CD4-positive, CD25-positive, alpha-beta regulatory T cell (primary cell): Measurements from ENCODE around the gene CCL4. TPM values are rescaled to one million over a fixed set of nuclear protein-coding genes. Genes with fewer than 3 reads are reported as not detected.
"Not testable (repeated sequence)": the region's sequence is repeated elsewhere in the genome, so short reads cannot be mapped to it uniquely, and the experiment has no call there.

Experiments
- ATAC-seq, 2 donors: fragments of 150-1000 bp; cut with Tn5 transposase; one replicate each; pipeline ENCODE4 v1.10.0; 2021; ENCODE audit warnings: low read depth in 2 of 2, moderate number of reproducible peaks in 2 of 2, moderate library complexity in 1 of 2
- DNase-seq, 3 donors: peaks; one replicate each; pipeline versions ENCODE4 v3.0.0 to v3.0.0-alpha.2; 2012 to 2022; ENCODE audit warnings: mixed read lengths in 1 of 3
- H3K27ac ChIP-seq: one replicate; pipeline ENCODE4 v1.7.0; 2013; ENCODE audit warnings: mild to moderate bottlenecking, low read length; ENCODE audit not compliant: insufficient read depth, poor library complexity, severe bottlenecking
- H3K27me3 ChIP-seq: one replicate; pipeline ENCODE4 v1.7.0; 2013; ENCODE audit warnings: low read length; ENCODE audit not compliant: control insufficient read depth, insufficient read depth
- H3K36me3 ChIP-seq: one replicate; pipeline ENCODE4 v1.7.0; 2013; ENCODE audit warnings: mild to moderate bottlenecking, low read length, moderate library complexity; ENCODE audit not compliant: control insufficient read depth, insufficient read depth
- H3K4me1 ChIP-seq: 2 replicates; pipeline ENCODE4 v1.7.0; 2013; ENCODE audit warnings: mild to moderate bottlenecking, low read length; ENCODE audit not compliant: insufficient read depth, control insufficient read depth, poor library complexity, severe bottlenecking
- H3K4me3 ChIP-seq: one replicate; pipeline ENCODE4 v1.7.0; 2013; ENCODE audit warnings: low read depth, mild to moderate bottlenecking, low read length, moderate library complexity
- H3K9me3 ChIP-seq, 2 experiments: 1 replicate in 1 of 2; 2 replicates in 1 of 2; pipeline ENCODE4 v1.7.0; 2013; ENCODE audit warnings: low read length in 2 of 2, mild to moderate bottlenecking in 1 of 2, moderate library complexity in 1 of 2; ENCODE audit not compliant: control insufficient read depth in 2 of 2
- H3K27ac Mint-ChIP-seq, 3 donors: one replicate each; pipeline ENCODE4 v1.8.0; 2020 to 2022; ENCODE audit warnings: mild to moderate bottlenecking in 3 of 3, mixed read lengths in 3 of 3, moderate library complexity in 2 of 3
- H3K27me3 Mint-ChIP-seq: one replicate; pipeline ENCODE4 v1.8.0; 2022; ENCODE audit warnings: mild to moderate bottlenecking, mixed read lengths
- H3K36me3 Mint-ChIP-seq: one replicate; pipeline ENCODE4 v1.8.0; 2020; ENCODE audit warnings: mixed read lengths
- H3K4me1 Mint-ChIP-seq, 4 donors: one replicate each; pipeline ENCODE4 v1.8.0; 2020 to 2022; ENCODE audit warnings: mixed read lengths in 4 of 4, mild to moderate bottlenecking in 1 of 4
- H3K4me3 Mint-ChIP-seq, 4 donors: one replicate each; pipeline ENCODE4 v1.8.0; 2020 to 2022; ENCODE audit warnings: mild to moderate bottlenecking in 4 of 4, mixed read lengths in 4 of 4, moderate library complexity in 3 of 4
- H3K9me3 Mint-ChIP-seq, 7 donors: one replicate each; pipeline ENCODE4 v1.8.0; 2020 to 2022; ENCODE audit warnings: mixed read lengths in 7 of 7, mild to moderate bottlenecking in 3 of 7, moderate library complexity in 2 of 7
- polyA plus RNA-seq, 4 donors: library from polyadenylated mRNA; unstranded; fragments of 300-500 nt; fragmentation: Illumina TruSeq; gene quantifications; one replicate each; pipeline ENCODE4 v1.2.3, GENCODE V29; 2021
- total RNA-seq: library from RNA; stranded (reverse); gene quantifications from one replicate; pipeline ENCODE4 v1.2.3, GENCODE V29; 2022

Gene CCL4
- total and polyA plus RNA-seq, 5 donors from 2014 or later: 0.49 to 1.2 (median 0.59) TPM; not detected in 2

GRCh38 chr17:36111068-36111490 lies 7.5 kb downstream of the CCL4 start:
- H3K4me3 ChIP-seq: no peak overlapping the region
- no peak overlapping the region for H3K27ac ChIP-seq
- H3K36me3 ChIP-seq: no peaks in the 10 kb centered on the region
- Mint-ChIP-seq H3K4me3 (no peak overlapping the region), H3K27me3 (peaks cover 20% of the 10 kb centered on the region), H3K4me1 (no peaks in the 10 kb centered on the region), H3K27ac (peak overlapping the region in 1 of 3 donors; percentile 2), H3K9me3 (peaks cover 0 to 2% (median 0%) of the 10 kb centered on the region in 7 donors), H3K36me3 (no peaks in the 10 kb centered on the region)
- H3K27me3 ChIP-seq: peaks cover 3% of the 10 kb centered on the region
- no peaks in the 10 kb centered on the region for H3K4me1 ChIP-seq
- ATAC-seq: no peak
- no peak for DNase-seq
- H3K9me3 ChIP-seq: no peaks in the 10 kb centered on the region

DNA sequence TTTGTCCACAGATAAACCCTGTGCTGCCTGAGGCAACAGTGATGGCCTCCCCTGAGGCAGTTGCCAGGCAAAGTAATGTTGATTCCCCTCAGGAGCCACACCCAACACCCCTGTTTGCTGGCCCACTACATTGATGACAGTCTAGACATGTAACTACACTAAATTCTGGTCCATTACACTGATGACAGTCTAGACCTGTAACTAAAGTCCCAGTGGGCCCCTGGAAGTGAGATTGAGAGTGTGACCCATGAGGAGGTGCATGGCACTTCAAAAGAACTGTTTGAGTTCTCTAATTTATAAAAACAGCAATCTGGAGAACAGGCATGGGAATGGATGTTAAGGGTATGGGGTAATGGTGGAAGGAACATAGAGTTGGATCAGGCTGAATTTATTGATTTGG lies 8.9 kb downstream of the CCL4 start:
- no peaks in the 10 kb centered on the region for H3K36me3 Mint-ChIP-seq
- Histone ChIP-seq H3K4me1 (no peaks in the 10 kb centered on the region), H3K4me3 (no peak overlapping the region), H3K36me3 (no peaks in the 10 kb centered on the region), H3K27me3 (peaks cover 3% of the 10 kb centered on the region), H3K27ac (no peak overlapping the region), H3K9me3 (no peaks in the 10 kb centered on the region)
- no peak overlapping the region for H3K27ac Mint-ChIP-seq
- ATAC-seq (no peak), DNase-seq (no peak)
- H3K4me1 Mint-ChIP-seq: no peaks in the 10 kb centered on the region
- H3K27me3 Mint-ChIP-seq: peaks cover 11% of the 10 kb centered on the region
- H3K4me3 Mint-ChIP-seq: no peak overlapping the region
- H3K9me3 Mint-ChIP-seq: peaks cover 0 to 2% (median 0%) of the 10 kb centered on the region in 7 donors

- H3K36me3 Mint-ChIP-seq, H3K9me3 Mint-ChIP-seq, ATAC-seq, H3K4me3 ChIP-seq, H3K4me3 Mint-ChIP-seq, H3K27ac ChIP-seq, DNase-seq, H3K4me1 Mint-ChIP-seq, H3K4me1 ChIP-seq, H3K9me3 ChIP-seq, H3K36me3 ChIP-seq, H3K27me3 ChIP-seq, H3K27ac Mint-ChIP-seq: not testable (repeated sequence)
- H3K27me3 Mint-ChIP-seq: peaks cover 11% of the 10 kb centered on the region
Observed at GRCh38 chr17:36113131-36113530, 9.5 kb downstream of the CCL4 start.

- H3K27me3 Mint-ChIP-seq, ATAC-seq, H3K27ac Mint-ChIP-seq, H3K9me3 ChIP-seq, H3K36me3 Mint-ChIP-seq, H3K9me3 Mint-ChIP-seq, H3K4me3 ChIP-seq, H3K27me3 ChIP-seq, H3K4me3 Mint-ChIP-seq, H3K27ac ChIP-seq, H3K4me1 ChIP-seq, H3K36me3 ChIP-seq, H3K4me1 Mint-ChIP-seq, DNase-seq: not testable (repeated sequence)
Observed at GRCh38 chr17:36114971-36115648, 11.5 kb downstream of the CCL4 start.

GRCh38 chr17:36115649-36115977 lies 12.0 kb downstream of the CCL4 start:
- not testable (repeated sequence) for H3K4me1 ChIP-seq, H3K36me3 Mint-ChIP-seq, H3K9me3 ChIP-seq, H3K9me3 Mint-ChIP-seq, ATAC-seq, H3K27me3 ChIP-seq, H3K4me3 Mint-ChIP-seq, H3K4me1 Mint-ChIP-seq, DNase-seq, H3K27ac ChIP-seq, H3K27ac Mint-ChIP-seq, H3K36me3 ChIP-seq, H3K27me3 Mint-ChIP-seq, H3K4me3 ChIP-seq

DNA sequence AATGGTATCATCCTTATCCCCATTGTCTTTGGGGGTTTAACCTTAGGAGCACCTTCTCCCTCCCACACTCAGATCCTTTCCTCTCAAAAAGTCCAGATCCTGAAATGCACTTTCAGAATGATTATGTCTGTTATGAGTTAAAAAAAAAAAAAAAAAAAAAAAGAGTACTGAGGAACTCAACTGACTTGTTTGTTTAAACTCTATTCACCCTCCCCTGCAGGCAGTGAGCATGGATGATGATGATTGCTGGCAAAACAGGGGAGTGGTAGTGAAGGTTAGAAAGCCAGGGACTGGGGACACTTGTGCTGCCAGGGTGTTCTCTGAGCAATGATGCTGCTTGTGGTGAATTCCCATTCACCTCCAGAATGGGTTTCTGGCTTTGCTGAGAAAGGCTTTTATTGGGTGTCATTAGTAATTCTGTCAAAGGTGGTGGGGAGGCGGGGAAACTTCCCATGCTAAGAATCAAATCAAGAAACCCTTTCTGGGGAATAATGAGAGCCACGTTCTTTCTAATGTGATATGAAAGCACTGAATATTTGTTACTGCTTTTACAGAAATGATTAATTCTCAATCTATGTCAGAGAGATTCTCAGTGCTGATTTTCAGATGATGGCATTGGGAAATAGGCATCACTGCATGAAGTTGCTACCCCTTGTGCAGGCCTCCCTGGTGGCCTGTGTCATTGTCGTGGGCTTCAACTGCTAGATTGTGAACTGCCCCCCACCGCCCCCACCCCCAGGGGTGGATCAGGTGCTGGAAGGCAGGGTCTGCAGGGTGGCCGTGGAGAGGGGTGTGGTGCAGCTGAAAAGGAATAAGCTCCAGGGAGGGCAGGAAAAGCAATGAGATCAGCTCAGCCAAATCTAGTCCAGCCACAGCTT lies 14.1 kb downstream of the CCL4 start:
- Mint-ChIP-seq H3K4me1 (no peaks in the 10 kb centered on the region), H3K4me3 (no peak overlapping the region), H3K27me3 (peaks cover 8% of the 10 kb centered on the region), H3K36me3 (no peaks in the 10 kb centered on the region), H3K9me3 (peaks cover 0 to 6% (median 0%) of the 10 kb centered on the region in 7 donors), H3K27ac (no peak overlapping the region)
- ATAC-seq (no peak), DNase-seq (no peak)
- no peak overlapping the region for H3K4me3 ChIP-seq
- no peaks in the 10 kb centered on the region for H3K36me3 ChIP-seq
- no peaks in the 10 kb centered on the region for H3K4me1 ChIP-seq
- no peaks in the 10 kb centered on the region for H3K9me3 ChIP-seq
- H3K27ac ChIP-seq: no peak overlapping the region
- H3K27me3 ChIP-seq: peaks cover 2% of the 10 kb centered on the region

GRCh38 chr17:36118477-36119353 lies 15.1 kb downstream of the CCL4 start:
- no peaks in the 10 kb centered on the region for H3K4me1 Mint-ChIP-seq
- H3K27me3 ChIP-seq: peaks cover 2% of the 10 kb centered on the region
- H3K4me1 ChIP-seq: no peaks in the 10 kb centered on the region
- H3K36me3 ChIP-seq: no peaks in the 10 kb centered on the region
- no peak overlapping the region for H3K27ac Mint-ChIP-seq
- H3K4me3 ChIP-seq: no peak overlapping the region
- H3K27me3 Mint-ChIP-seq: peaks cover 12% of the 10 kb centered on the region
- DNase-seq (no peak), ATAC-seq (no peak)
- H3K4me3 Mint-ChIP-seq: no peak overlapping the region
- no peaks in the 10 kb centered on the region for H3K36me3 Mint-ChIP-seq
- H3K9me3 ChIP-seq: no peaks in the 10 kb centered on the region
- peaks cover 0 to 6% (median 2%) of the 10 kb centered on the region in 7 donors for H3K9me3 Mint-ChIP-seq
- H3K27ac ChIP-seq: no peak overlapping the region
